SKM-1 (cell line): ENCODE measurements around the gene PSKH1.
"Not testable (repeated sequence)": the region's sequence is repeated elsewhere in the genome, so short reads cannot be mapped to it uniquely, and the experiment has no call there.

Experiments used
- DNase-seq: peaks from one replicate; lab custom pipeline; 2025; ENCODE audit not compliant: unreplicated experiment; lab: John Stamatoyannopoulos, UW

The PSKH1 gene

DNA sequence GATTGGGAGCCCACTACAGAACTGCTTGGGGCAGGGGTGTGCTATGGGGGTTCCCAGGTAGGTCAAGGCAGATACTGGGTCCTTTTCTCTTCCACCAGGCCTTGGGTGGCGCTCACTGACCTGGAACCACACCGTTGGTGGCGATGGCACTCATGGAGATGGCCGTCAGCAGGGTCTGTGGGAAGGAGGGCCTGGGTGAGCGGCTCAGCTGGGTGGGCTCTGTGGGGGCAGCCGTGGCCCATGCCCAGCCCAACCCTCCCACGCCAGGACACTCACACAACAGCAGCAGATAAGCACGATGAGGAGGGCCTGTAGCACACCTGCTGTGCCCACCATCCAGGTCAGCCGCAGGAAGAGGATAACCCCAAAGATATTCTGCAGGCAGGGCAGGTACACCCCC lies 64.6 kb downstream of the PSKH1 start:
- no peak for DNase-seq

DNA sequence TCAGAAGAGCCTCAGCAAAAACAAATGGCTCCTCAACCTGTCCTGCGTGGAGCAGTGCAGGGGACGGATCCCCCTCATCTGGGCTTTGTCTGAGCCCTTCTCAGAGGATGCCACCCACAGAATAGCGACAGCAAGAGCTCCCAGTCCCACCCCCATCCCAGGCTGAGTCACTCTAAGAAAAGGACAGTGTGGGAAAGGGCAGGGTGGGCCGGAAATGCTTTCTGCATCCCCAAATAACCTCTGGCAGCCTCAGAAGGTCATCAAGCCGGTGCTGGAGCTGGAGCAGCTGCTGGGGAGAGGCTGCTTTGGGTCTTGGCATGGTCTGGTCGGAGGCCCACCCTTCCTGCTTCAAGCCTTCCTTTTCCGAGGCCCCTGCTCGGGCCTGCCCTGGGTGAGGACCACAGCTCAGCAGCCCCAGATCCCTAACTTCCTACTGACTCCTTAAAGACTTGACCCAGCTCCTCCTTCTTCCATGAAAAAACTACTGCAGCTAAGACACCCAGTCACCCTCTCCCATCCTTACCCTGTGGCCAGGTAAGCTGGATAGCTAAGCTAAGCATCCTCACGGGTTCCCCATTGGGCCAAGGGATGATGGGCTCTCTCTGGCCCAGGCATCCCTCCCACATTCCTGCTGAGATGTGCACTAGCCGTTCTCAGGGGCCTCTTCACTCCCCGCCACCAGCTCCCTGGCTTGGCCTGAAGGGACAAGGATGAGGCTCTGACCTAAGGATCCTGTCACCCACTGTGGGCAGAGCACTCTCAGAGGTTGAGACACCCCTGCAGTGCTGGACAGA lies 66.7 kb downstream of the PSKH1 start:
- DNase-seq, result no peak

DNA sequence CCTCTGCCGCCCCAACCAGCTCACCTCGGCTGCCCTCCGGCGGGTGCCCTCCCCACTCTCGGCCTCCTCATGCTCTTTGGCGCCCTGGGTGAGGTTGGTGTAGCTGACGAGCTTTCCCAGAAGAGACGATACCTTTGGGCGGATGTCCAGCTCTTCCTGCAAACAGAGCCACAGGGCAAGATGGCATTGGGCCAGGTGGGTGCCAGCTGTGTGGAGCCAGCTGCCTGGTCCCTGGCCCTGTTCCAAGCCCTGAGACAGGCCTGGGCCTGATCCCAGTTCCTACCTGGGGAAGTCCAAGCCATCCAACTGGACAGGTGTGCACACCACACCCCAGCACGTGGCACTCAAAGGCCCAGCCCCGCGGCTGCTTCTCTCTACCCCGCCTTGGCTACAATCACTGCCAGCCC lies 68.5 kb downstream of the PSKH1 start:
- DNase-seq, result no peak

DNA sequence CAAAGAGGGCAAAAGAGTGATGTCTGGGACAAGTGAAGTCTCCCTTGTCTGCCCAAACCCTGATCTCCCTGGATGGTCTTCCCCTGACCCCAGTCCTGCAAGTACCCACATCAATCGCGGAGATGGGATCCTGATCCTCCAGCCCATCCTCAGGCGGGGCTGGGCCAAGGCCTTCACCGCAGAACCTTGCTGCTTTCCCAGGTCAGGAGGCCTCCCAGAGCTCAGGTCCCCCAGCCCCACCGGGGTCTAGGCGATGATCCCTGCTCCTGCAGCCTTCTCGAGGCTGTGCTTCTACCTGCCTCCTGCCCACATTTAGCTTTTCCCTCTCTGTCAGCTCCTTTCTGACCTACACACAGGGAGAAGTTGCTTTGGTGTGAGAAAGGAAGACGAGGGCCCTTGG lies 69.1 kb downstream of the PSKH1 start:
- DNase-seq, result no peak

DNA sequence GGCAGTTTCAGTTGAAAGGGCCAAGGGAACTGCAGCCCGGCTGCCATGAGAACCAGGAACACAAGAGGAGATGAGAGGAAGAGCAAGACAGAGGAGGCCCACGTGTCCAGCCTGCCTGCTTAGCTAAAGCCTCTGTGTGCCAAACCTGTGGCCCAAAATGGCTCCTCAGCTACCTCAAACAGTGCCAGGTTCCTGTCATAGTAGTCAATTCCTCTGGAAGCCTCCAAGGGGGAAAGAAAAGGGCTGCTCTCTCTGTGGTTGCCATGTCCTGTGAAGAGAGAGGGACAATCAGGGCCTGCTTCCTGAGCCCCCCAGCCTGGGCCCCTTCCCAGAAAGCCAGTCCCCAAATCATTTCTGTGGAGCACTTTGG lies 70.2 kb downstream of the PSKH1 start:
- DNase-seq, result no peak

DNA sequence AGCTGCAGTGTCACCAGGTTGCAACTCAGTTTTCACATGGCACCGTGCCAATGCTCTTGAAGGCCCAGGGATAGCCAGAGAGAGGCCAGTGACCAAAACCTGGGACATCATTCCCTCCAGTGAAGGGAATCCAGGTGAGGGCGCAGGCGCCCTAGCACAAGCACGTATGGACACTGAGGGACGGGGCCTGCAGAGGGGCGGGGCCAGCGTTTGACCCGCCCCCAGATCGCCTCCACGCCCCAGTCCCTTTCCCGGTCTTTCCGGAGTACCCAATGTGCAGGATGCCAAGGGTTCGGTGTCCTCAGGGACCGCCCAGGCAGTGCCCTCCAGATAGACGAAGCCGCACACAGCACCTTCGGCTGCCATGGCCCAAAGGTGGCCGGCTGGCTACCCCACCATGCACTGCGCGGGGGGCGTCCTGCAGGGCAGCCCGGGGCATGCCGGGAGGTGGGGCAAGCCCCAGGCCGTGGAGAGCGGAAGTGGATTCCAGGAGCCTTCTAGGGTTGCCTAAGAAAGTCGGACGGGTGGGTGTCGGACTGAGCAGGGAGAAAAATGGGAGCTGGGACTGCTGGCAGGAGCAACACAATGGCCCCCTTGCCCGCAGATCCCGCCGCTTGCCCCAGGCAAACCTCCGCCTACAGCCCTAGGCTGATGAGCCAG lies 70.7 kb downstream of the PSKH1 start:
- no peak for DNase-seq

DNA sequence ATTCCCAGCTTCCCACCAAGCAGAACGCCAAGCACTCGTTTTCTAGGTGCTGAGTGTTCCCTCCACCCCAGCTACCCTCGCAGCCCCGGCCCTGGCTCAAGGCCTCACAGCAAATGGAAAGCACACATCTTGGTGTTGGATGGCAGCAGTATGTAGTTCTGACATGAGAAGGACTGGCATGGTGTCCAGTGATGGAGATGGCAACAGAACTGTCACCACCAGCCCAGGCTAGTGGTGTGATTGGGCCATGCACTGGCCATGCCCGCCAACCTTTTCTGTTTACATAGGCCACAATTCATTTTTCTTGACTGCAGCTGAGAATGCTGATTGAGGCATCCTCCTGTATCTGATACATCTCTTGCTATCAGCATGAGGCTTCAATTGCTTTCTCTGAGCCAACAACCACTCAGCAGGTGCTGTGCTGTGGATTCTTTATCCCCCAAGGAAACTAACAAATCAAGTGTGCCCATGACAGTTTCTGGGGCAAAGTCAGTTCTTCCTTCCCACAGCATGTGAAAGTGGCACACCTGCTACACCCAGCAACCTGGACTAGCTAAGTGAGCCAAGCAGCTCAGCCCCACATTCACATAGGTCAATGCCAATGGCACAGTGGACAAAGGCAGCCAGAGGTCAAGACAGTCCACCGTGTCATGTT lies 71.5 kb downstream of the PSKH1 start:
- no peak for DNase-seq

DNA sequence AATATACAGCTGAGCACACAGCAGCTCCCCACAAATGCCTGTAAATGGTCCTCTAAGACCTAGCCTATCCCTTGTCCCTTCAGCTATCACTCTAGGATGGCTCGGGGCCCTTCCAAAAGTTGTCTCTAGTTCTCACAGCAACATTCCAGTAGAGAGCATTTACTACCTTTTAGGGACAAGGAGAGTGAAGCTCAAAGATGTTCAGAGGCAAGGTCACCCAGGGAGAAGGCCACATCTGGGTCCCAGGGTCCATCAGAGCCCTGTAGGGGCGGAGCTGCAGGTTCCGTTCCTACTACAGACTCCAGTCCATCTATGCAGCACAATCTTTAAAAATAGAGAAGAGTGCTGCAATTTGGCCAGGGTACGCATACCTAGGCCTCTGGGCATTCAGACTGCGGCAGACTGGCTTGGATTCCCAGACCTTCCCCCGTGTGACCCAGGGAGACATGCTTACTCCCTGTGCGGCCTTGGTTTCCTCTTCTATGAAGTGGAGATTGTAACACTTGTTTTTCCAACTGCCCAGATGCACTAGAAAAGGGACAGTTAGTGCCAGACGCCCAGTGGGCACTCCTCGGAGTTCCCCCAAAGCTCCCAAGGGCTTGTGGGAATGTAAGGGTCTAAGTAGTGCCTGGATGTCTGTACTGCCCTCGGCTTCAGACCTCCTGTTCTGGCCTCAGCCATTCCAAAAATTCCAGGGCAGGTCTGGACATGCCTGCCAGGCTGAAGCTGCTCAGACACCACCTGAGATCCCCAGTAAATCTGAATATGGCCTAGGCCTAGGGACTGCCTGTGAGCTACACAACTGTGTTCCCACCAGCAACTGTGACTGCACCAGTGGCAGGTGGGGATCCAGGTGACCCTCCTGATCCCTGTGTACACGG lies 72.9 kb downstream of the PSKH1 start:
- DNase-seq, result no peak

DNA sequence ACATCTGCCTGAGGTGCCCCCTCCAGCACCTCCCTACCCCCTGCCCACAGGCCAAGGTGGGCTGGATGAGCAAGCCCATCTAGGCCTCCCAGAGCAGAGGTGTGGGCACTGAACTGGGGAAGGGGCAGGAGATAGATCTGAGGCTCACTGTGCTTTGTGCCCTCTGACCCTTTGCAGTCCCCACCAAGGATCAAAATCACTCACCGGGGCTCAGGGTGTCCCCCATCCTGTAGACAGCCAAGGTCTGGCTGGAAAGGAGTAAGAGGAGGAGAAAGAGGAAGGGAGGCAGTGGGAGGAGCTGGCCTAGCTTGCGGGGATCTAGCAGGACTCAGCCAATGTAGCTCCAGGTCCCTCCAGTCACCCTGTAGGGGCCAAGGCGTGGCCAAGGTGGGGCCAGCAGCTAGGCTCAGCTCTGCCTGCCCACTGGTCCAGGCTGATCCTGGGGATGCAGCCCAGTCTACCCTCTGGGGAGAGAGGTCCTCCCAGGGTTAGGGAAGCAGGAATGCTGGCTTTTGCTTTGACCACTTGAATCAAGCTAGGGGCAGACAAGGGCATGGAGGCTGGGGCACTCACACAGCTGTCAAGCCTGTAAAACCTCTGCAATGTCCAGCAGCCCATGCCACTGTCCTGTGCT lies 73.6 kb downstream of the PSKH1 start:
- DNase-seq, result no peak

DNA sequence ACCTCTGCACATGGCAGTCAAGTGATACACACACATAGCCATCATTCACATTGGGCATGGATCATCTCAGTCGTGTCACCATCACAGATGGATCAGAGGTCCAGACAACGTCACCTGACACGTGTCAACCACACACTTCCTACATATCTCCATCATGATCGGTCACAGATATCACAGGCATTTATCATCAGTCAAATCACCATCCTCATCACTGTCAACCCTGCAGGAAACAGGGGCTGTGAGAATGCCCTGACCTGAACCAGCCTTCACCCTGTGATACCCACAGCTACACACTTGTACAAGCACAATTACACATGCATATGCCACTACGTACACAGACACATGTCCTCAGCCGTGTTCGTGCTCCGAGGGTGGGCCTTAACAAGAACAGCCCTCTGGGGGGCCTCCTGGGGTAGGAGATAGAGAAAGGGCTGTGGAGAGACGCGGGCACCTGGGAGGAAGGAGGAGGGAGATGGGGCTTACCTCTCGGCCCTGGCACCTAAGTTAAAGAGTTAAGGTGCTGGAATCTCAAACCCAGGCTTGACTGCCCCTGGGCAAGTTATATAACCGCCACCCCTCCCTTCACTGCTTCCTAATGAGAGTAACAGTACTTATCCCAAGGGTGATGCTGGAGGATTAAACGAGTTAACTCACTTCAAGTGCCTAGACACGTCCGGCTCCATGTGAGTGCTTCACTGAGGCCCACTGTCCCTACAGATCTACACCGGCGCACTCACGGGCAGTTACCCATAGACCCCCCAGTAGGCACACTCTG lies 74.3 kb downstream of the PSKH1 start:
- DNase-seq, result no peak

DNA sequence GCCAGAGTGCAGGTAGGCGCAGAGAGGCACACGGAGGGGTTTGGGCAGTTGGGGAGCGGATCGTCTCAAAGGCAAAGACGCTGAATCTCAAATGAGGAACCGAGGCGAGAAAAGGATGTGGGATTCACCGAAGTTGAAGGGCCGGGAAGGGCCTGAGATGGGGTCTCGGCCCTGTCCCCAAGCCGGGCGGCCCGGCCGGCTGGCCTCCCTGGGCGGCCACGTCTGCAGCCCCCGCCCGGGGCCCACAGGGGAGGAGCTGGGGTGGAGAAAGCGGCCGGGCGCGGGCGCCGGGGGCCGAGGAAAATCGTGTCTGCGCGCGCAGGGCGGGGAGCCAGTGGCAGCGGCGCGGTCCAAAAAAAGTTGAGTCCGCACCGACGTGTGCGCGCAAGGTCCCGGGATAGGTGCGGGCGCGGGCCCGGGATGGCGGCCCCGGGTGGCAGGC lies 74.9 kb downstream of the PSKH1 start:
- DNase-seq, result no peak

DNA sequence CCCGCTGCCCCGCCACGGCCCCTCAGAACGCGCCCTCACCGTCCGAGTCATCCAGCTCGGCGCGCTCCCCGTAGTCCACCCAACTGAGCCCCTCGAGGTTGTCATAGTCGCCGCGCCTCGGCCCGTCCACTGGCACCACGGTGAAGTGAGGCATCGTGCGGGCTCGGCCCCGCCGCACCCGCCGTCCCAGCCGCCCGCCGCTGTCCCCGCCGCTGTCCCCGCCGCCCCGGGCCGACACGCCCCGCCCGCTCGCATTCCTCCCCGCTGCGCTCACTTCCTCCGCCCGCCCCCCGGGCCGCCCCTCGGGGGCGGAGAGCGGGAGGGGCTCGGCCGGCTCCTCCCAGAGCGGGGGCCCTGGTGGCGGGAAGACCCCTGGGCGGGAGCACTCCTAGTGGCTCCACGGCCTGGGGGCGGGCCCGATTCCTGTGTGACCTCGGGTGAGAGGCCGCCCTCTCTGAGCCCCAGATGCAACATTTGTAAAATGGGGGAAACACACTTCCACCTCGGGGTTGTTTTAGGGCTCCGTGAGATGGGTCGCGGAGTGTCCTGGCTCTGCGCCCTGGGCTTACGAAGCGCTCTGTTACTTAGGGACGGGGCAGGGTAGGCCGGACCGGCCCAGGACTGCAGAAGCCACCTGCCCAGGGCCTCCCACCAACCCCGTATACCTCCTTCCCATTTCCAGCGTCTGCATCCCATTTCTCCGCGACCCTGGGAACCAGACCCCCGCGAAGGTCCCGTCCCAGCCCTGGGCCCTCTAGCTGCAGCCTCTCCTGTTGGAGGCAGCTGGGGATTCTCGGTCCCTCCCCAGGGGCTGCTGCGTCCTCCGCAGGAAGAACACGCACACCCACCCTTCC lies 75.6 kb downstream of the PSKH1 start, which contains the start of gene SLC12A4:
TSS of gene SLC12A4 (minus strand) at position 238 of the 854 bp plus-strand sequence. CDS start at position 154, 84 bp downstream.
- no peak for DNase-seq

DNA sequence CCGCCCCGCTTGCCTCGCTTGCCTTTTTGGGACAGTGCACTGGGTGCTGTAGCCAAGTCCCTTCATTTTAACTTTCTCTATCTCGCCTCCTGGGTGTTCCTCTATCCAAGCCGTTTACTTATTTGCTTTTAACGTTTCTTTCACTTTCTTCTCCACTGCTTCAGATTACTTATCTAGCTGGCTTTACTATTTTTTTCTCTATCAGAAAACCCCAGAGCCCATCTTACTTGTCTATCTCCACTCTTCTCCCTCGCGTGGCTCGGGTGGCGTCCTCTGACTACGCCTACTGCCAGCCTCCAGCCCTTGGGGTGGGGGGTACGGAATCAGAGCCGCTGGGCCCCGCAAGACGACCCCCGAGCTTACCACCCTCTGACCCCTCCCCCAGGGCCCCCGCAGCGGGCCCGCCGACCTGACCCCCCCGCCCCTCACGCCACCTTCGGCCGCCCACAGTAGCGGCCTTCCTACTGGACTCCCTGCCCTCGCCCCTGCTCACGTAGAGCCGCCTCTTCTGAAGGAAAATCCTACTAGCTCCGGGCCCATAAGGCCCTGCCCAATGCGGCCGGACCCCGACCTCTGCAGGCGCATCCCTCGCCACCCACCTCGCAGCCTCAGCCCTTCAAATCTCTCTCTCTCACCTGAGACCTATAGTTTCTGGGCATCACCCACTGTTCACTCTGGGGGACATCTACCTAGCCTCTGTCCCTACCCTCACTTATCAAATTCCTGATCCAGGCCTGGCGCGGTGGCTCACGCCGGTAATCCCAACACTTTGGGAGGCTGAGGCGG lies 76.4 kb downstream of the PSKH1 start:
- no peak for DNase-seq

DNA sequence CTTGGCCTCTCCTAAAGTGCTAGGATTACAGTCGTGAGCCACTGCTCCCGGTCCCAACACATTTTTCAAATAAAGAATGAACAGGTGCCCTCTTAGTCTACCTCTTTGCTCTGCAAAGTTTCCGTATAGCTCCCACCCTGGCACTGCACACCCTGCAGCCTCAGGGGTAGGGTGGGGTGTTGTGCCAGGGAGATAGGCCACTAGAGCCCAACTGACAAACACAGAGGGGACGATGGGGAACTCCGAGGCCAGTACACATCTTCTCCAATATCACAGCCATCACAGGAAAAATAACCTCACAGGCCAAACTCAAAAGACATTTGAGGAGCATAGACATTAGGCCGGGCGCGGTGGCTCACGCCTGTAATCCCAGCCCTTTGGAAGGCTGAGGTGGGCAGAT lies 78.1 kb downstream of the PSKH1 start:
- no peak for DNase-seq

DNA sequence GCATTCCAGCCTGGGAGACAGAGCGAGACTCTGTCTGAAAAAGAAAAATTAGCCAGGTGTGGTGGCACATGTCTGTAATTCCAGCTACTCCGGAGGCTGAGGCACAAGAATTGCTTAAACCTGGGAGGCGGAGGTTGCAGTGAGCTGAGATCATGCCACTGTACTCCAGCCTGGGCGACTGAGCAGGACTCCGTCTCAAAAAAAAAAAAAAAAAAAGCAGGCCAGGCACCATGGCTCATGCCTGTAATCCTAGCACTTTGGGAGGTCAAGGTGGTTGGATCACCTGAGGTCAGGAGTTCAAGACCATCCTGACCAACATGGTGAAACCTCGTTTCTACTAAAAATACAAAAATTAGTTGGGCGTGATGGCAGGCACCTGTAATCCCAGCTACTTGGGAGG lies 79.2 kb downstream of the PSKH1 start:
- not testable (repeated sequence) for DNase-seq

DNA sequence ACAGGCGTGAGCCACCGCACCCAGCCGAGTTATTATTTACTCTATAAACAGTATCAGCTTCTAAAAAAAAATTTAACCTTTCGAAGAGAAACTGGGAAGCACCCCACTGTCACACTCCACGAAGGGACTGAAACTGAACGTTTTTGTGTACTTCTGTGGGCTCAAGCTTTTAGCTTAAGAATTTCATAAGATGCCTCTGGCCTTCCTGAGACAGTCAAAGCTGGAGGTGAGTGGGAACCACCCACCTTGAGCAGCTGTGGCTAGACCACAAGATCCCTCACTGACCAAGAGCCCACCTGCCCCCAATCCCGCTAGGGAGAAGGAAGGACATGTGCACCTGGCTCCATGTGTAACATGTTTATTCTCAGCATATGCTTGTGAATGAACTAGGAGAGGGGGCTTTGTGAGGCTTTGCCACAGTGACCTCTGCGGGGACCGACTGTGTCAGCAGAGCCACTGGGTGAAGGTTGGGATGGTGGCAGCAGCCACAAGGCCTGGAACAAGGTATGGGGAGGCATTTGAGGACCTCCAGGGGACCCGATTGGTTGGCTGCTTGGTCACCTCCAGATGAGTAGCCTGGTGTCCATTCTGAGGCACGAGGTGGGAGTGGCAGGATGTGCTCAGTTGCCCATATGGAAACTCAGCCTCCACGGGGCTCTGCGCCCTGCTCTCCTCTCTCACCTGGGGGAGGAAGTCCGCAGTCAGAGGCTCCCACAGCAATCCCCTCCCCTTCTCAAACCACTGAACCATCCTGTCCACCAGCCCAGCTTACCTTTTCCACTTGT lies 82.5 kb downstream of the PSKH1 start:
- no peak for DNase-seq

DNA sequence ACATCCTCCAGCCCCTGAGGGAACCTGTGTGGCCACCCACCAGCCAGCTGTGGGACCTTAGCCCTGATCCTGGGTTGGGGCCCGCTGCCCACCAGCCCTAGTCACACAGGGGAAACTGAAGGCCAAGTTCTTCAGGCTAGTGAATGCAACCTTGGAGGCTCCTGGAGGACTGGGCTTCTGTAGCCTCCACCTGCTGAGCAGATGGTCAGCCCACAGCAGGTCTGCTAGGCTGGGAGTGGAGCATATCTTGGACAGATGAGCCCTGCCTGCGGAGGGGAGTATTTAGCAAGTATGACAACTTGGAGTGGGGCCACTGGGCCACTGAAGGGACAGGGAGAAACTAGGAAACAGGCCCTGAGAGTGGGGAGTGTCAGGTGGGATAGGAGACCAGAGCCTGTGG lies 83.2 kb downstream of the PSKH1 start:
- DNase-seq, result no peak
